HCT116 (cell line): ENCODE results near the gene LGALS4. TPM values are rescaled to one million over a fixed set of nuclear protein-coding genes. Genes with fewer than 3 reads are reported as not detected.
"Not testable (repeated sequence)": the region's sequence is repeated elsewhere in the genome, so short reads cannot be mapped to it uniquely, and the experiment has no call there.

ENCODE experiments used
- ATAC-seq: fragments of 200-7000 bp; cut with Tn5 transposase; 2 replicates; pipeline ENCODE4 v1.9.1; 2020; ENCODE audit warnings: mild to moderate bottlenecking, moderate library complexity
- BruUV-seq: library from RNA; stranded (reverse); fragments of 400-500 nt; replicated peaks from 2 replicates; lab custom pipeline; 2021; lab: Mats Ljungman, UMichigan
- CTCF ChIA-PET: fragments of 300-600 bp; sonication (Branson Sonifier 250); formaldehyde crosslinking; loops from one replicate; lab custom pipeline; 2021; ENCODE audit warnings: antibody characterized with exemption; lab: Charles Lee
- POLR2A ChIA-PET: fragments of 300-600, 350-600 bp; sonication (Branson Sonifier 250); formaldehyde crosslinking; loops from one replicate; lab custom pipeline; 2021; ENCODE audit warnings: antibody characterized with exemption; lab: Charles Lee
- RAD21 ChIA-PET, 2 experiments: fragments of 300-600 bp; sonication (Branson Sonifier 250); formaldehyde crosslinking; loops; one replicate each; lab custom pipeline; 2023; ENCODE audit warnings: low total read pairs in 2 of 2; ENCODE audit not compliant: uncharacterized antibody in 2 of 2, unreplicated experiment in 2 of 2, low non-redundant PET in 1 of 2; lab: Charles Lee
- DNase-seq: peaks from one replicate; pipeline ENCODE4 v3.0.0-alpha.2; 2010; ENCODE audit warnings: low read depth, low spot score
- H2AFZ ChIP-seq: fragments of 200-600 bp; shearing (Covaris generic), sonication (generic); 2 replicates; pipeline ENCODE4 v1.6.1; 2017; ENCODE audit warnings: low read depth, mixed run types, mixed read lengths, antibody characterized with exemption, low read length; ENCODE audit not compliant: poor library complexity, severe bottlenecking
- H3K27ac ChIP-seq: 2 replicates; pipeline ENCODE4 v1.5.1; 2012; ENCODE audit warnings: low read depth, low read length
- H3K27me3 ChIP-seq: fragments of 200-600 bp; sonication (generic); 2 replicates; pipeline ENCODE4 v1.6.1; 2016; ENCODE audit warnings: mixed run types, low read length, mixed read lengths; ENCODE audit not compliant: insufficient read depth
- H3K36me3 ChIP-seq, 2 experiments: fragments of 200-500 bp in 1 of 2; fragments of 200-600 bp in 1 of 2; sonication (Bioruptor generic) in 1 of 2; sonication (generic) in 1 of 2; 2 replicates each; pipeline versions ENCODE4 v1.5.1 to v1.6.1; 2014 to 2016; ENCODE audit warnings: low read length in 2 of 2, inconsistent platforms in 1 of 2, mixed read lengths in 1 of 2, mixed run types in 1 of 2; ENCODE audit not compliant: insufficient read depth in 2 of 2, control insufficient read depth in 1 of 2
- H3K4me1 ChIP-seq, 2 experiments: fragments of 200-600 bp in 1 of 2; sonication (generic) in 1 of 2; 2 replicates each; pipeline versions ENCODE4 v1.5.1 to v1.6.1; 2012 to 2017; ENCODE audit warnings: low read length in 2 of 2, inconsistent platforms in 1 of 2, mild to moderate bottlenecking in 1 of 2, mixed read lengths in 1 of 2, mixed run types in 1 of 2, moderate library complexity in 1 of 2; ENCODE audit not compliant: insufficient read depth in 2 of 2, control insufficient read depth in 1 of 2
- H3K4me2 ChIP-seq: fragments of 200-600 bp; sonication (generic); 2 replicates; pipeline ENCODE4 v1.6.1; 2017; ENCODE audit warnings: mixed run types, low read length, mixed read lengths
- H3K4me3 ChIP-seq, 2 experiments: fragments of 200-600 bp in 1 of 2; sonication (generic) in 1 of 2; replicated peaks in 1 of 2; 2 replicates each; pipeline ENCODE4 v1.5.1; 2011 to 2016; ENCODE audit warnings: low read length in 2 of 2, control low read depth in 1 of 2, low read depth in 1 of 2, mild to moderate bottlenecking in 1 of 2, mixed read lengths in 1 of 2, mixed run types in 1 of 2
- H3K79me2 ChIP-seq: fragments of 200-600 bp; sonication (generic); 2 replicates; pipeline ENCODE4 v1.6.1; 2017; ENCODE audit warnings: mild to moderate bottlenecking, mixed run types, low read length, moderate library complexity, mixed read lengths; ENCODE audit not compliant: insufficient read depth
- H3K9ac ChIP-seq: fragments of 200-600 bp; sonication (generic); 2 replicates; pipeline ENCODE4 v1.6.1; 2016; ENCODE audit warnings: low read length, mixed read lengths
- H3K9me2 ChIP-seq: fragments of 200-600 bp; sonication (generic), shearing (Covaris generic); 2 replicates; pipeline ENCODE4 v1.6.1; 2017; ENCODE audit warnings: mixed run types, mild to moderate bottlenecking, moderate library complexity; ENCODE audit not compliant: insufficient read depth
- H3K9me3 ChIP-seq, 2 experiments: fragments of 200-500 bp in 1 of 2; fragments of 200-600 bp in 1 of 2; sonication (Bioruptor generic) in 1 of 2; sonication (generic) in 1 of 2; 2 replicates each; pipeline ENCODE4 v1.6.1; 2014 to 2017; ENCODE audit warnings: low read length in 2 of 2, mixed read lengths in 2 of 2, inconsistent platforms in 1 of 2, low read depth in 1 of 2, mild to moderate bottlenecking in 1 of 2, mixed run types in 1 of 2, moderate library complexity in 1 of 2; ENCODE audit not compliant: control insufficient read depth in 1 of 2, insufficient read depth in 1 of 2
- H4K20me1 ChIP-seq: fragments of 200-600 bp; sonication (generic), shearing (Covaris generic); 2 replicates; pipeline ENCODE4 v1.6.1; 2017; ENCODE audit warnings: mixed run types, mild to moderate bottlenecking, moderate library complexity; ENCODE audit not compliant: insufficient read depth
- POLR2AphosphoS5 ChIP-seq: IDR thresholded peaks from 2 replicates; pipeline ENCODE4 v1.6.1; 2011; ENCODE audit warnings: mild to moderate bottlenecking, low read depth, low read length, moderate library complexity
- ZNF274 ChIP-seq: fragments of 200-500 bp; sonication (Bioruptor generic); IDR thresholded peaks from 2 replicates; pipeline ENCODE4 v1.6.1; 2014; ENCODE audit warnings: mild to moderate bottlenecking, low read depth, low read length, inconsistent platforms
- intact Hi-C: fragments of 100-400 bp; cut with micrococcal nuclease; formaldehyde crosslinking; loops from 2 replicates; pipeline ENCODE4 v1.10.0; 2022
- total RNA-seq: library from RNA; stranded (reverse); gene quantifications from one replicate; pipeline ENCODE4 v1.2.1, GENCODE V29; 2021; ENCODE audit not compliant: unreplicated experiment
- TF ChIP-seq, protein P1 (sequence below), 3 experiments: fragments of 200-600 bp in 1 of 3; sonication (generic) in 1 of 3; IDR thresholded peaks in 2 of 3; conservative IDR thresholded peaks in 1 of 3; 2 replicates each; pipeline ENCODE4 v1.5.1; 2012 to 2017; ENCODE audit warnings: low read depth in 2 of 3, low read length in 2 of 3, antibody characterized with exemption in 1 of 3, borderline replicate concordance in 1 of 3, control low read depth in 1 of 3, mild to moderate bottlenecking in 1 of 3, mixed read lengths in 1 of 3, mixed run types in 1 of 3, moderate library complexity in 1 of 3; ENCODE audit not compliant: insufficient read depth in 1 of 3

The LGALS4 gene
- total RNA-seq, 1 experiment from 2014 or later: 0.86 TPM

DNA sequence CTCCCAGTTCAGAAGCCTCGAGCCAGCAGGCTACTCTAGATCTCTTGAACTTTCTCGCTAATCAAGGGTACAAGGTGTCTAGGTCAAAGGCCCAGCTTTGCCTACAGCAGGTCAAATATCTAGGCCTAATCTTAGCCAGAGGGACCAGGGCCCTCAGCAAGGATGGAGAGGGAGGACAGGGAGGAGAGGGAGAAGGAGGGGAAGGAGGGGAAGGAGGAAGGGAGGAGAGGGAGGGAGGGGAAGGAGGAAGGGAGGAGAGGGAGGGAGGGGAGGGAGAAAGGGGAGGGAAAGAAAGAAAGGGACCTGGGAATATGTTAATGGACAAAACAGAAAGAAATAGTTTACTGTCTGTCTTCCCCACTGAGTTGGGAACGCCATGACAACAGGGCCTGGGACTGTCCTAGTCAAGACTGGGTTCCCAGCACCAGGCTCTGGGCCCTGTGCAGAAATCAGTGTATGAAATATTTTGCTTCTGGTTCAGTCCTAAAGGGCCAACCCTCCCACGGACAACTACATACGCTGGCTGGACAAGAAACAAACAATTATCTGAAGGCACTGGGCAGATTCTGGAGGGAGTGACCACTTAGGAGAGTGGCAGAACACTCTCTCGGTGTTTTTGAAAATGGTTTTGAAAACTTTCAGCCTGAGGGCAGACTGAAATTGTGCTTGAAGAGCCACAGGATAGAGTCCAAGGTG is 14.3 kb upstream of the LGALS4 start:
- Histone ChIP-seq H2AFZ (no peak overlapping the region), H3K79me2 (peaks cover 69% of the 10 kb centered on the region), H4K20me1 (no peaks in the 10 kb centered on the region), H3K9me3 (no peaks in the 10 kb centered on the region), H3K27me3 (no peaks in the 10 kb centered on the region), H3K4me1 (peaks cover 0 to 18% of the 10 kb centered on the region in 2 experiments; a peak in 2 of 4 replicates), H3K9ac (no peak overlapping the region), H3K36me3 (peaks cover 0 to 8% of the 10 kb centered on the region in 2 experiments; a peak in 1 of 4 replicates), H3K27ac (no peak overlapping the region), H3K9me2 (no peaks in the 10 kb centered on the region), H3K4me2 (no peak overlapping the region), H3K4me3 (no peak overlapping the region)
- POLR2A ChIA-PET: no interaction called here
- RAD21 ChIA-PET: no interaction called here
- TF ChIP-seq, protein P1, sequence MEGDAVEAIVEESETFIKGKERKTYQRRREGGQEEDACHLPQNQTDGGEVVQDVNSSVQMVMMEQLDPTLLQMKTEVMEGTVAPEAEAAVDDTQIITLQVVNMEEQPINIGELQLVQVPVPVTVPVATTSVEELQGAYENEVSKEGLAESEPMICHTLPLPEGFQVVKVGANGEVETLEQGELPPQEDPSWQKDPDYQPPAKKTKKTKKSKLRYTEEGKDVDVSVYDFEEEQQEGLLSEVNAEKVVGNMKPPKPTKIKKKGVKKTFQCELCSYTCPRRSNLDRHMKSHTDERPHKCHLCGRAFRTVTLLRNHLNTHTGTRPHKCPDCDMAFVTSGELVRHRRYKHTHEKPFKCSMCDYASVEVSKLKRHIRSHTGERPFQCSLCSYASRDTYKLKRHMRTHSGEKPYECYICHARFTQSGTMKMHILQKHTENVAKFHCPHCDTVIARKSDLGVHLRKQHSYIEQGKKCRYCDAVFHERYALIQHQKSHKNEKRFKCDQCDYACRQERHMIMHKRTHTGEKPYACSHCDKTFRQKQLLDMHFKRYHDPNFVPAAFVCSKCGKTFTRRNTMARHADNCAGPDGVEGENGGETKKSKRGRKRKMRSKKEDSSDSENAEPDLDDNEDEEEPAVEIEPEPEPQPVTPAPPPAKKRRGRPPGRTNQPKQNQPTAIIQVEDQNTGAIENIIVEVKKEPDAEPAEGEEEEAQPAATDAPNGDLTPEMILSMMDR (IDR thresholded peaks at IDR 0.05 in 2 of 3, conservative IDR thresholded peaks at IDR 0.05 in 1 of 3; ENCODE audit: borderline replicate concordance in 1 of 3, insufficient read depth in 1 of 3, low read depth in 2 of 3, low read length in 2 of 3): no peak
- TF ChIP-seq ZNF274: no peak
- 0 out of 2 replicates have a peak, but pooled peaks have one; percentile 0 for TF ChIP-seq POLR2AphosphoS5
- DNase-seq: no peak
- CTCF ChIA-PET: no interaction called here
- BruUV-seq: no TSS peak
- intact Hi-C loops: no loop called here
- ATAC-seq: no peak

DNA sequence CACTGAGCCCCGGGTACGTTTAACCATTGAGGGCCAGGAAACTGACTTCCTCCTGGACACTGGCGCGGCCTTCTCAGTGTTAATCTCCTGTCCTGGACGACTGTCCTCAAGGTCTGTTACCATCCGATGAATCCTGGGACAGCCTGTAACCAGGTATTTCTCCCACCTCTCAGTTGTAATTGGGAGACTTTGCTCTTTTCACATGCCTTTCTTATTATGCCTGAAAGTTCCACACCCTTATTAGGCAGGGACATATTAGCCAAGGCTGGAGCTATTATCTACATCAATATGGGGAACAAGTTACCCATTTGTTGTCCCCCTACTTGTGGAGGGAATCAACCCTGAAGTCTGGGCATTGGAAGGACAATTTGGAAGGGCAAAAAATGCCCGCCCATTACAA is 13.2 kb upstream of the LGALS4 start:
- POLR2A ChIA-PET, H4K20me1 ChIP-seq, H3K4me1 ChIP-seq, CTCF ChIA-PET, H3K27ac ChIP-seq, H3K9me3 ChIP-seq, H2AFZ ChIP-seq, H3K4me2 ChIP-seq, BruUV-seq, DNase-seq, RAD21 ChIA-PET, H3K4me3 ChIP-seq, H3K9ac ChIP-seq, intact Hi-C loops, H3K27me3 ChIP-seq, H3K9me2 ChIP-seq, H3K36me3 ChIP-seq, ATAC-seq: not testable (repeated sequence)
- H3K79me2 ChIP-seq: peaks cover 63% of the 10 kb centered on the region
- 0 out of 2 replicates have a peak, but pooled peaks have one; percentile 8 for TF ChIP-seq POLR2AphosphoS5

DNA sequence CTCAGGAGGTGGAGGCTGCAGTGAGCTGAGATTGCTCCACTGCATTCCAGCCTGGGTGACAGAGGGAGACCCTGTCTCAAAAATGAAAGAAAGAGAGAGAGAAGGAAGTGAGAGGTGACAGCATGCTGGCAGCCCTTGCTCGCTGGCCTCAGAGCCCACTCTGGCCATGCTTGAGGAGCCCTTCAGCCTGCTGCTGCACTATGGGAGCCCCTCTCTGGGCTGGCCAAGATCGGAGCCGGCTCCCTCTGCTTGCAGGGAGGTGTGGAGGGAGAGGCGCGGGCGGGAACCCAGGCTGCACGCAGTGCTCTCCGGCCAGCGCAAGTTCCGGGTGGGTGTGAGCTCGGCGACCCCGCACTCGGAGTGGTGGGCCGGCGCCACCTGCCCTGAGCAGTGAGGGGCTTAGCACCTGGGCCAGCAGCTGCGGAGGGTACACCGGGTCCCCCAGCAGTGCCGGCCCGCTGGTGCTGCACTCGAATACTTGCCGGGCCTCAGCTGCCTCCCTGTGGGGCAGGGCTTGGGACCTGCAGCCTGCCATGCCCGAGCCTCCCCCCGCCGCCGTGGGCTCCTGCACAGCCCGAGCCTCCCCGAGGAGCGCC is 8.6 kb upstream of the LGALS4 start:
- POLR2A ChIA-PET: interaction anchor here (1.6 to 2.4 kb wide), 2 partner anchors 21 to 28 kb away, joined by 11 to 13 read pairs; no protein-coding TSS in a partner anchor
- H3K36me3 ChIP-seq, H3K27me3 ChIP-seq, DNase-seq, H3K4me3 ChIP-seq, RAD21 ChIA-PET, ATAC-seq, BruUV-seq, intact Hi-C loops, H4K20me1 ChIP-seq, H3K9me2 ChIP-seq, H3K4me2 ChIP-seq, H3K9me3 ChIP-seq, H2AFZ ChIP-seq, H3K9ac ChIP-seq: not testable (repeated sequence)
- Histone ChIP-seq H3K79me2 (peaks cover 35% of the 10 kb centered on the region), H3K4me1 (peaks cover 0 to 11% of the 10 kb centered on the region in 2 experiments; a peak in 1 of 4 replicates), H3K27ac (peak overlapping the region; percentile 55)
- CTCF ChIA-PET: interaction anchor here (1.6 kb wide), 1 partner anchor 109 kb away, joined by 5 read pairs; the partner anchor contains the start of genes MRPS12 and SARS2
